DMS 273 (cell line): Measurements from ENCODE around the gene AGTRAP.

Source experiments
- DNase-seq: peaks from one replicate; lab custom pipeline; 2025; ENCODE audit not compliant: unreplicated experiment; lab: John Stamatoyannopoulos, UW

The AGTRAP gene

DNA sequence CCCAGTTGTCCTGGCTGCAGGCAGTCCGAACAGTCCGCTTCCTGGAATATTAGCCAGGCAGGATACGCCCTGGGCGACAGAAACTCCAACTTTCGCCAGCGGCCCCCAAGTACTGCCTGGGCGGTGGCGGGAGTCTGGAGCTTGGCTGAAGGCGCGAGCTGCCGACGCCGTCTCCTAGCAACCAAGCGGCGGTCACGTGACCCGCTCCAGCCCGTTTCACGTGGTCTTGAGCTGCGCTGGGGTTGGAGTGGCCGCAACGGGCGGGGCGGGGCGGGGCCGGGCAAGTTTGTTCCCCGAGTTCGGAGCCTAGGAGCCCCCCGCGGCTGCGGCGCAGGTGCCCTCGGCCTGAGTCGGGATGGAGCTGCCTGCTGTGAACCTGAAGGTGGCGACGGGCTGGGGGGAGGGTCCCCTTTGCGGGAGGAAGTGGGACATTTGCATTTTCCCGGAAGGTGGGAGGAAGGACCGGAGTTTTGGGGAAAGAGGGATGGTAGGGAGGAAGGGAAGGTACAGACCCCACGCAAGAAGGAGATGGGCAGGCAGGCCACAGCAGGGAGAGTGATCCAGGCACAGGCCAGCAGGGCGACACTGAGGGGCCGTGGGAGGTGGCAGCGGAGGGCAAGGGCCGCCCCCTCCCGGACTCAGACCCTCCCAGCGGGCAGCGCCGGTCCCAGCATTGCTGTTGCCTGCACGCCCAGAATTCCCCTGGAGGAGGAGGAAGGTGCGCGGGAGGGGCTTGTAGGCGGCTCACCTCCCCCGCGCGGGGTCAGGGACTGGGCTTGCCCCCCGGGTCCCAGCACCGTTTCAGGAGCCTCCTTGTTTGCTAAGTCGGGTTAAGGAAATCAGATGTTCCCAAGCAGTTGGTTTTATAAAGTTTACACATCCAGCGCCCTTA, at the start of gene AGTRAP:
Gene AGTRAP, plus strand, starts transcription at position 283 of the 892 bp plus-strand sequence. Its CDS starts 73 bp downstream, at position 356.
- peak; percentile 97 for DNase-seq

- no peak for DNase-seq
Observed at GRCh38 chr1:11688506-11688905, 47.4 kb upstream of the AGTRAP start.

GRCh38 chr1:11690397-11691301, 45.3 kb upstream of the AGTRAP start:
- no peak for DNase-seq

GRCh38 chr1:11691302-11691914, 44.5 kb upstream of the AGTRAP start, which contains the start of gene DRAXIN:
TSS of gene DRAXIN (plus strand) at chr1:11691710. CDS start at chr1:11706259, 14,549 bp downstream.
- DNase-seq = peak; percentile 51

- DNase-seq = no peak
Observed at GRCh38 chr1:11691928-11692711, 43.8 kb upstream of the AGTRAP start.

DNA sequence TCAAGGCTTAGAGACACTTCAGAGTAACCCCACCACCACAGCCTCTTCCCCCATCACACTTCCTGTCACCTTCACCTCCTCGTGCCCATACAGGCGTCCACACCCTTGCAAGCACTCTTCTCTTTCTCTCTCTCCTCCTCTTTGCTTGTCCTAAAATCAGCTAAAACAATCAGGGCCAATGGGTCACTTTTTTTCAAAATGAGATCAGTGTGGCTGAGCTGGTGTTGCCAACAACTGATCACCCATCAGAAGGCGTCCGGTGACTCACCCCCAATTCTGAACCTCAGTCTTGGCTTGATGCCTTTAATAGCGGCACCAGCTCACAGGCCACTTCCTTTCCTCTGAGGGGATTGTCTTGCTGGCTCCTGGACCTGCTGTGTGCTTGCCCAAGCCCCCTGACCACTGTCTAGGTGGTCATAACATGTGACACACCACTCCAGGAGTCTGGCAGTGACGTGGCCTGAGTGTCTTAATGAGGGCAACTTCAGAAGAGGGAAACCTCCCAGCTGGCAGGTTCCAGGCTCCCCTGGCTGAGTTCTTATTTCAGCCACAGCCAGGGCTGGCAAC, 42.8 kb upstream of the AGTRAP start:
- DNase-seq = peak; percentile 61

DNA sequence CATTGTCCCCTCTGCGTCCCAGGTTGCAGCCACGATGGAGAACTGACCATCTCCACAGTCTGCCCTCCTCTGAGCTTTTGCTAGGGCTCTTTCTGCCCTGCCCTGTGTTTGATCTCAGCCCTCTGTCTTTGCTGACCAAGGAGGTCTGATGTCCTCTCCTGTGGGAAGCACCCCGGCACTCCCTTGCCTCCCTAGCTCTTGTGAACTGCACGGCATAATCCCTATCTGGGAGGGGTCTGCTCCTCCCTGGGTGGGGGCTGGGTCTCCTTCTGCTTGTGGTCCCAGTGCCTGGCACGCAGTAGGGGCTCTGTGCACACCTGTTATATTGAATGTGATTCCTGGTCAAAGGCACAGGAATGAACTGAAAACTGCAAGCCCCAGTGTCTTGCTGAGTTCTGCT, 42.0 kb upstream of the AGTRAP start:
- no peak for DNase-seq

- DNase-seq = no peak
Observed at GRCh38 chr1:11695861-11696260, 40.1 kb upstream of the AGTRAP start.

- no peak for DNase-seq
Observed at GRCh38 chr1:11697188-11697892, 38.6 kb upstream of the AGTRAP start.

DNA sequence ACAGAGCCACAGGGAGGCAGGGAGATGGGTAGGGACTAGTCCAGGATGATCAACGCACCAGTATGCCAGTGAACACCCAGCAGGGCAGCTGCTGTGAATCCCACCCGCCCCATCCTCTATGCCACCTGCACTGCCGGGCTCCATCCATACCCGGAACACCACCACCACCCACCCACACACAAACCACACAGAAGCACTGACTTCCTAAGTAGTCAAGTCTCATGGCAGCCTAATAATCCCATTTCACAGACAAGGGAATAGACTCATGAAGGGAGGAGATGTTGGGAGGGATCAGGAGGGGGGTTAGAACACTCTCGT, 38.1 kb upstream of the AGTRAP start:
- DNase-seq = no peak

DNA sequence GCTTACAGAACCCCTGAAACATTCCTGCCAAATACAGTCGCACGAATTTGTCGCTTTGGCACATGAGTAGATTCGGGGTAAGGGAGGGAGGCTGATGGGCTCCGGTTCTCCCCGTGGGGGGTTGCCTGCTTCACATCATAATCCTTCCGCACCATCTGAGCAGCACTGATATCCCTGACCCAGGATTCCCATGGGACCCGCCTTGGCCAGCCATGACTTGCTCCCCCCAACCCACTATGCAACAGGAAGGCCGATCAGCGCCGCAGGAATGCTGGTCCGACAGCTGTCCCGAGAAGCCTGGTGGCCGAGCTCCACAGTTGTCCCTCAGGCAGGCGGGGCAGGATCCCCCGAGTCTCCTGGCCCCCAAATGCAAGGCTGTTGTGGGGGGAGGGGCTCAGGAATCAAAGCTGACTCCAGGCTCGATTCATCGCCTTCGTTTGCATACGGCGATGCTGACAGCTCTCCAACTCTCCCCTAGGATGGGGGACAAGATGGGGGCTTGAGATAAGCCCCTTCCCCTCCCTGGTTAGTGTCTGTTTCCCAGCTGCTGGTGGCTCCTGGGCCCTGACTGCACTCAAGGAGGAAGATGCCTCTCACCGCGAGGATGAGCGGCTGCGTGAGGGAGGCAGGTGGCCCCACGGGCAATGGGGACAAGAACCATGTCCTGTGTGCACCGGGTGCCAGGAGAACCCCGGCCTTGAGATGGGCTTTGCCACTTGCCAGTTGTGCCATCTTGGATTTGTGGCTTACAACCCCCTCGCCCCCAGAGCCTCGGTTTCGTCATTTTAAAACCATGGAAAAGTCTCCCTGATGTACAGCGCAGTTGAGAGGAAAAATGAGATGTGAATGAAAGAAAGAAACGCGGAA, 35.1 kb upstream of the AGTRAP start:
- DNase-seq = peak; percentile 41

DNA sequence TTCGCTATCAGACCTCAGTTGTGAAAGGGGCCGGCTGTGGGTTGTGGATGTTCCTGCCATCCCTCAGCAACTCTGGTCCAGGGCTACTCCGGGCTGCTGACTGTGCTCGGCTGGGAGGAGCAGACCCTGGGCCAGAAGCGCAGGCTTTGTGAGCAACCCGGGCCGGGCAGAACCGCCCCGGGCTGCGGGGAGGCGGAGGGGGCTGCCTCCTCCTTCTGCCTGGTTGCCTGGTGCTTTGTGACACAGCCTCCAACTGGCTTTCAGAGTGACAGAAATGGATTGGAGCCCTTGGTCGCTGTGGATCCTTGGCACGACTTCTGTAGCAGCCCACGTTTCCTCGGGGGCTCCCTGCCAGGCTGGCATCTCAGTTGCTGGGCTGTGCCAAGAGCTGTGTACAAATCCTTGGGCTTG, 34.4 kb upstream of the AGTRAP start:
- DNase-seq = peak; percentile 44

GRCh38 chr1:11701981-11702803, 33.7 kb upstream of the AGTRAP start:
- DNase-seq = no peak

GRCh38 chr1:11703357-11704193, 32.4 kb upstream of the AGTRAP start:
- DNase-seq = no peak

DNA sequence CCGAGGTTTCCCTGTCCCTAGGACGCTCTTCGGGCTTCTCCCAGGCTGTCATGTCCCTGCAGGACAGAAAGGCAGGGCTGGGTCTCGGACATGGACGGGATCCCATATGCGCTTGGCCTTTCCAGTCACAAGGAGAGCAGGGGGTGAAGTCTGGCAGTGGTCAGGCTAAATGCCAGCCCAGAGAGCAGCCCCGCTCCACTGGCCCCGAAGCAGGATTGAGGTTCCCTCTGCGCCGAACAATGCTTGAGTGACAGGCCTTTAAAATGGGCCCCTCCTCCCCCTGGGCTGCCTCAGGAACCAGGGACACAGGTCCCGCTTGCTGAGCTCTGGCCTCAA, 31.8 kb upstream of the AGTRAP start:
- DNase-seq = no peak

- no peak for DNase-seq
Observed at GRCh38 chr1:11704691-11705475, 31.1 kb upstream of the AGTRAP start.
